SU-DHL-6 (cell line): ENCODE data around the gene ADD1.

Experiments used
- H2AFZ ChIP-seq: fragments of 200-600 bp; sonication (generic); 2 replicates; pipeline ENCODE4 v1.6.1; 2014; ENCODE audit warnings: low read depth, mild to moderate bottlenecking, moderate library complexity, mixed read lengths, antibody characterized with exemption, low read length; ENCODE audit not compliant: severe bottlenecking
- H3F3A ChIP-seq: fragments of 200-600 bp; shearing (Covaris generic); 2 replicates; pipeline ENCODE4 v1.6.0; 2016; ENCODE audit warnings: antibody characterized with exemption, mild to moderate bottlenecking; ENCODE audit not compliant: insufficient read depth
- H3K27ac ChIP-seq: fragments of 200-600 bp; sonication (generic); 2 replicates; pipeline ENCODE4 v1.5.1; 2016; ENCODE audit warnings: low read depth, mild to moderate bottlenecking, low read length, moderate library complexity, mixed read lengths
- H3K27me3 ChIP-seq: fragments of 200-600 bp; sonication (generic), shearing (Covaris generic); 2 replicates; pipeline ENCODE4 v1.6.0; 2014; ENCODE audit warnings: mild to moderate bottlenecking, low read length
- H3K36me3 ChIP-seq: fragments of 200-600 bp; sonication (generic); 2 replicates; pipeline ENCODE4 v1.6.1; 2014; ENCODE audit warnings: mild to moderate bottlenecking, low read length, mixed read lengths
- H3K4me2 ChIP-seq: fragments of 300-600, 200-600 bp; shearing (Covaris generic), sonication (generic); 2 replicates; pipeline ENCODE4 v1.6.0; 2014; ENCODE audit warnings: low read length, low read depth, mild to moderate bottlenecking; ENCODE audit not compliant: poor library complexity, severe bottlenecking
- H3K4me3 ChIP-seq: fragments of 200-600 bp; sonication (generic); 2 replicates; pipeline ENCODE4 v1.5.1; 2014; ENCODE audit warnings: antibody characterized with exemption, low read length, mild to moderate bottlenecking, mixed read lengths; ENCODE audit not compliant: insufficient read depth, poor library complexity, severe bottlenecking
- H3K79me2 ChIP-seq: fragments of 200-600 bp; sonication (generic); 2 replicates; pipeline ENCODE4 v1.6.1; 2014; ENCODE audit warnings: mild to moderate bottlenecking, low read length, moderate library complexity; ENCODE audit not compliant: insufficient read depth
- H3K9ac ChIP-seq: fragments of 200-600 bp; sonication (generic); 2 replicates; pipeline ENCODE4 v1.7.0; 2014; ENCODE audit warnings: mild to moderate bottlenecking, low read length
- H3K9me2 ChIP-seq: fragments of 200-600 bp; sonication (generic); replicated peaks from 2 replicates; pipeline ENCODE4 v1.6.1; 2014; ENCODE audit warnings: low read length; ENCODE audit not compliant: insufficient read depth
- H3K9me3 ChIP-seq: fragments of 200-600 bp; sonication (generic); 2 replicates; pipeline ENCODE4 v1.6.1; 2014; ENCODE audit warnings: low read length, mixed read lengths; ENCODE audit not compliant: insufficient read depth
- H4K20me1 ChIP-seq: fragments of 200-600 bp; sonication (generic); 2 replicates; pipeline ENCODE4 v1.6.1; 2014; ENCODE audit warnings: low read depth, mild to moderate bottlenecking, antibody characterized with exemption, low read length, moderate library complexity, mixed read lengths
- CTCF ChIP-seq: fragments of 200-600 bp; sonication (generic); IDR thresholded peaks from one replicate; pipeline ENCODE4 v1.5.1; 2017; ENCODE audit warnings: antibody characterized with exemption, mild to moderate bottlenecking, low read length, moderate library complexity; ENCODE audit not compliant: insufficient read depth, poor library complexity, severe bottlenecking
- EZH2phosphoT487 ChIP-seq: fragments of 200-600 bp; sonication (generic), shearing (Covaris generic); conservative IDR thresholded peaks from 2 replicates; pipeline ENCODE4 v1.6.1; 2018; ENCODE audit warnings: mild to moderate bottlenecking, antibody characterized with exemption, low read length, moderate library complexity, mixed read lengths

The ADD1 gene

GRCh38 chr4:2961811-2962441 lies 118.3 kb downstream of the ADD1 start:
- Histone ChIP-seq H3K27ac (peak overlapping the region; percentile 72), H2AFZ (no peak overlapping the region), H3K4me3 (peak overlapping the region; percentile 90), H3K79me2 (peaks cover 61% of the 10 kb centered on the region), H3K4me2 (peak overlapping the region; percentile 81), H3K9ac (peak overlapping the region; percentile 90), H3K36me3 (peaks cover 8% of the 10 kb centered on the region; the same call in 1 of the 2 replicates), H3K9me3 (no peaks in the 10 kb centered on the region), H3K9me2 (no peaks in the 10 kb centered on the region), H3K27me3 (no peaks in the 10 kb centered on the region), H3F3A (peaks cover 20% of the 10 kb centered on the region), H4K20me1 (peaks cover 8% of the 10 kb centered on the region; the same call in 1 of the 2 replicates)
- TF ChIP-seq CTCF (no peak), EZH2phosphoT487 (no peak)

- Histone ChIP-seq H3K27ac (peak overlapping the region; percentile 72), H3K9ac (peak overlapping the region; percentile 90), H3K27me3 (no peaks in the 10 kb centered on the region), H3K4me3 (peak overlapping the region; percentile 90), H3K79me2 (peaks cover 55% of the 10 kb centered on the region), H3K9me3 (no peaks in the 10 kb centered on the region), H3K36me3 (peaks cover 4% of the 10 kb centered on the region; the same call in 1 of the 2 replicates), H3K9me2 (no peaks in the 10 kb centered on the region), H3F3A (peaks cover 20% of the 10 kb centered on the region), H4K20me1 (peaks cover 6% of the 10 kb centered on the region; the same call in 1 of the 2 replicates), H2AFZ (peak overlapping the region; percentile 57), H3K4me2 (peak overlapping the region; percentile 81)
- TF ChIP-seq EZH2phosphoT487, result no peak
- TF ChIP-seq CTCF, result no peak
These were observed 119.0 kb downstream of the ADD1 start for GRCh38 chr4:2962614-2963174.

- Histone ChIP-seq H3K9me2 (no peaks in the 10 kb centered on the region), H3K9ac (peak within 1 kb of the TSS; percentile 90), H3K79me2 (peaks cover 50% of the 10 kb centered on the region), H3K9me3 (no peaks in the 10 kb centered on the region), H2AFZ (peak within 1 kb of the TSS; percentile 57), H3K27me3 (no peaks in the 10 kb centered on the region), H3K36me3 (peaks cover 3% of the 10 kb centered on the region; the same call in 1 of the 2 replicates), H3K4me3 (peak within 1 kb of the TSS; percentile 90), H3K27ac (peak within 1 kb of the TSS; percentile 72), H3F3A (peaks cover 20% of the 10 kb centered on the region), H4K20me1 (peaks cover 3% of the 10 kb centered on the region; the same call in 1 of the 2 replicates), H3K4me2 (peak within 1 kb of the TSS; percentile 94)
- TF ChIP-seq CTCF, result no peak
- no peak for TF ChIP-seq EZH2phosphoT487
These were observed 119.7 kb downstream of the ADD1 start, which contains the start of the genes GRK4 and NOP14 for GRCh38 chr4:2963175-2963965. TSS of gene GRK4 (plus strand) at chr4:2963571. CDS start at chr4:2964071, 500 bp downstream. TSS of gene NOP14 (minus strand) at chr4:2963406. CDS start at chr4:2963319, 87 bp downstream.
